ENCODE measurements around the gene RAB7B.

DNA sequence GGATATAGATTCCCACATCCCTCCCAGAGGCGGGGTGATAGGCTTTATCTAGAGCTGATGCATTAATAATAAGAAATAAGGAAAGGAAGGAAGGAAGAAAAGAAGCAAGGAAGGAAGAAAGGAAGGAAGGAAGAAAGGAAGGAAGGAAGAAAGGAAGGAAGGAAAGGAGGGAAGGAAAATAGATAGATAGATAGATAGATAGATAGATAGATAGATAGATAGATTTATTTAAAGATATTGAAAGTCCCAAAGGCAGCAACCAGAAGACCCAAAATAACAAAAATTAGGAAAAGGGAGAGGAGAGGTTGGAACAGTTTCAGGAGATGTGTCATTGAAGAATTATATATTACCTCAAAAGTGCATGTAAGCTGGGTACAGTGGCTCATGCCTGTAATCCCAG lies 47.7 kb downstream of the RAB7B start:
- TF ChIP-seq FOXJ3 (CRISPR knock-in tag; IDR thresholded peaks at IDR 0.05) (no peak), TRIM24 (IDR thresholded peaks at IDR 0.05) (no peak), POLR2AphosphoS5 (IDR thresholded peaks at IDR 0.05; ENCODE audit: control insufficient read depth, insufficient read depth, low read depth, low read length) (no peak), NFIC (IDR thresholded peaks at IDR 0.05) (no peak), EZH2 (IDR thresholded peaks at IDR 0.05; ENCODE audit: borderline replicate concordance, low read depth, low read length) (no peak), RAD21 (CRISPR knock-in tag; conservative IDR thresholded peaks at IDR 0.05 in 1 of 2, IDR thresholded peaks at IDR 0.05 in 1 of 2) (no peak), KAT7 (CRISPR knock-in tag; IDR thresholded peaks at IDR 0.05; ENCODE audit: borderline replicate concordance) (no peak)
- TF ChIP-seq, protein P1, sequence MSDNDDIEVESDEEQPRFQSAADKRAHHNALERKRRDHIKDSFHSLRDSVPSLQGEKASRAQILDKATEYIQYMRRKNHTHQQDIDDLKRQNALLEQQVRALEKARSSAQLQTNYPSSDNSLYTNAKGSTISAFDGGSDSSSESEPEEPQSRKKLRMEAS (CRISPR knock-in tag; IDR thresholded peaks at IDR 0.05): no peak
- TF ChIP-seq, protein P2, sequence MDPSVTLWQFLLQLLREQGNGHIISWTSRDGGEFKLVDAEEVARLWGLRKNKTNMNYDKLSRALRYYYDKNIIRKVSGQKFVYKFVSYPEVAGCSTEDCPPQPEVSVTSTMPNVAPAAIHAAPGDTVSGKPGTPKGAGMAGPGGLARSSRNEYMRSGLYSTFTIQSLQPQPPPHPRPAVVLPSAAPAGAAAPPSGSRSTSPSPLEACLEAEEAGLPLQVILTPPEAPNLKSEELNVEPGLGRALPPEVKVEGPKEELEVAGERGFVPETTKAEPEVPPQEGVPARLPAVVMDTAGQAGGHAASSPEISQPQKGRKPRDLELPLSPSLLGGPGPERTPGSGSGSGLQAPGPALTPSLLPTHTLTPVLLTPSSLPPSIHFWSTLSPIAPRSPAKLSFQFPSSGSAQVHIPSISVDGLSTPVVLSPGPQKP (CRISPR knock-in tag; IDR thresholded peaks at IDR 0.05): no peak
- TF ChIP-seq, protein P3, sequence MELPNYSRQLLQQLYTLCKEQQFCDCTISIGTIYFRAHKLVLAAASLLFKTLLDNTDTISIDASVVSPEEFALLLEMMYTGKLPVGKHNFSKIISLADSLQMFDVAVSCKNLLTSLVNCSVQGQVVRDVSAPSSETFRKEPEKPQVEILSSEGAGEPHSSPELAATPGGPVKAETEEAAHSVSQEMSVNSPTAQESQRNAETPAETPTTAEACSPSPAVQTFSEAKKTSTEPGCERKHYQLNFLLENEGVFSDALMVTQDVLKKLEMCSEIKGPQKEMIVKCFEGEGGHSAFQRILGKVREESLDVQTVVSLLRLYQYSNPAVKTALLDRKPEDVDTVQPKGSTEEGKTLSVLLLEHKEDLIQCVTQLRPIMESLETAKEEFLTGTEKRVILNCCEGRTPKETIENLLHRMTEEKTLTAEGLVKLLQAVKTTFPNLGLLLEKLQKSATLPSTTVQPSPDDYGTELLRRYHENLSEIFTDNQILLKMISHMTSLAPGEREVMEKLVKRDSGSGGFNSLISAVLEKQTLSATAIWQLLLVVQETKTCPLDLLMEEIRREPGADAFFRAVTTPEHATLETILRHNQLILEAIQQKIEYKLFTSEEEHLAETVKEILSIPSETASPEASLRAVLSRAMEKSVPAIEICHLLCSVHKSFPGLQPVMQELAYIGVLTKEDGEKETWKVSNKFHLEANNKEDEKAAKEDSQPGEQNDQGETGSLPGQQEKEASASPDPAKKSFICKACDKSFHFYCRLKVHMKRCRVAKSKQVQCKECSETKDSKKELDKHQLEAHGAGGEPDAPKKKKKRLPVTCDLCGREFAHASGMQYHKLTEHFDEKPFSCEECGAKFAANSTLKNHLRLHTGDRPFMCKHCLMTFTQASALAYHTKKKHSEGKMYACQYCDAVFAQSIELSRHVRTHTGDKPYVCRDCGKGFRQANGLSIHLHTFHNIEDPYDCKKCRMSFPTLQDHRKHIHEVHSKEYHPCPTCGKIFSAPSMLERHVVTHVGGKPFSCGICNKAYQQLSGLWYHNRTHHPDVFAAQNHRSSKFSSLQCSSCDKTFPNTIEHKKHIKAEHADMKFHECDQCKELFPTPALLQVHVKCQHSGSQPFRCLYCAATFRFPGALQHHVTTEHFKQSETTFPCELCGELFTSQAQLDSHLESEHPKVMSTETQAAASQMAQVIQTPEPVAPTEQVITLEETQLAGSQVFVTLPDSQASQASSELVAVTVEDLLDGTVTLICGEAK (IDR thresholded peaks at IDR 0.05): no peak
- TF ChIP-seq, protein P3 (CRISPR knock-in tag; IDR thresholded peaks at IDR 0.05): no peak
